Left renal cortex interstitium (tissue), 4 donors: Measurements from ENCODE around the gene CPNE7. TPM values are rescaled to one million over a fixed set of nuclear protein-coding genes. Genes with fewer than 3 reads are reported as not detected.

Source experiments
- DNase-seq, 4 donors: peaks; one replicate each; pipeline ENCODE4 v3.0.0-alpha.2; 2013; ENCODE audit warnings: low read depth in 4 of 4, low spot score in 2 of 4, missing footprints in 1 of 4
- polyA plus RNA-seq, 4 donors: library from polyadenylated mRNA; unstranded; fragments of 120-200 nt; gene quantifications; one replicate each; pipeline ENCODE4 v1.2.1, GENCODE V29; 2013; ENCODE audit not compliant: insufficient read length in 4 of 4

The CPNE7 gene
- polyA plus RNA-seq, 4 donors = 1.9 to 6.4 (median 5.0) TPM

DNA sequence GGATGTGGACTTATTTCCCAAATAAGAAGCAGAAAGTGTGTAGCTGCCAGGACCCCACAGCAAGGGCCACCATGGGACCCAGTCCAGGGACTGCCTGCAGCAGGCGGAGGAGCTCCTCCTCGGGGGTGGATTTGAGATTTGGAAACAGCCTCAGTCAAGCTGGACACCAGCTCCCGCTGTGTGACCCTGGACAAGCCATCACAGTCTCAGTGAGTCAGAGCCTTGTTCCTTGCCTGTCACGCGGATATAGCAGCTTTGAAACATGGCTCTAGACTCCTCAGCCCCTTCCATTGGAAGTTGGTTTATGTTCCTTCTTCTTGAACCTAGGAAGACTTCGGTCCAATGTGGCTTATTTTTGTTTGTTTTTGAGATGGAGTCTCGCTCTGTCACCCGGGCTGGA is 25.4 kb downstream of the CPNE7 start:
- no peak for DNase-seq

DNA sequence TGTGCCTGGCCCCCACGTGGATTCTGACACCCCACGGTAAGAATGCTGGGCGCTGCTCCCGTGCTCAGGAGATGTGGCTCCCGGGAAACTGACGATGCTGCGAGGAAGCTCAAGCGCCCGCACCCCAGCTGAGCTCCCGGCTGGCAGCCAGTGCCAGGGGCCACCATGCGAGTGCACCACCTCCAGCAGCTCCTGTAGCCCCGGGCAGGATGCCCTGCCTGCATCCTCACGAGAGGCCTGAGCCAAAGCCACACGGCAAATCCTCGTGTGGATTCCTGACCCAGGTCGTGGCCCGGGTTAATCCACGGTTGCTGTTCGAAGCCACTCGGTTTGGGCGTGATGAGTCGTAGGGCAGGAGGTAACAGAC is 26.3 kb downstream of the CPNE7 start:
- no peak for DNase-seq

DNA sequence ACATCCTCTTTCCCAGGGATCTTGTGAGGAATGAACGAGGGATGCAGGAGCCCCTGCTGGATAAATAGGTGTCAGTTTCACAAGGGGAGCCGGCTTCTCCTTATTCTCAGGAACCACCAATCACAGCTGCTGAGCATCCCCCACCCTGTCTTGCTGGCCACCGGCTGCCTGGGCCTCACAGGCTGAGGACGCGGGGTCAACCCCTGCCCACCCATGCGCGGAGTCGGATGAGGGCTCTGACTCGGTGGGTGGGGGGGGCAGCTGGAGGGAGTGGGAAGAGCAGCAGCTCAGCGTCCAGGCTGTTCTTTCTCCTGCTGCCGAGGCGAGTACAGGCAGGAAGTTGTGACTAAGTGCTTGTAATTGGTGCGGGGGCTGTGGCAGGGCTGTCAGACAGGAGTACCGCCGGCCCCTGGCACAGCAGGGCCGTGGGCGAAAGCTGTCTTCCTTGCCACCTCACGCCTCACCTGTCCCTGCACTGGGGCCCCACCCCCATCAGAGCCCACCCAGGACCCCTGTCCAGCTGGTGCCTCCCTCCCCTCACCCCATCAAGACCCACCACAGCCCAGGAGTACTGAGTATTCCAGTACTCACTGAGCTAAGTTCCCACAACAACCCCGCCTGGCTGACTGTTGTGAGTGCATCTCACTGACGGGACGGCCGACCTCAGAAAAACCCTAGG is 26.9 kb downstream of the CPNE7 start:
- peak in 3 of 4 donors; percentile 80 to 84 (median 81) for DNase-seq

DNA sequence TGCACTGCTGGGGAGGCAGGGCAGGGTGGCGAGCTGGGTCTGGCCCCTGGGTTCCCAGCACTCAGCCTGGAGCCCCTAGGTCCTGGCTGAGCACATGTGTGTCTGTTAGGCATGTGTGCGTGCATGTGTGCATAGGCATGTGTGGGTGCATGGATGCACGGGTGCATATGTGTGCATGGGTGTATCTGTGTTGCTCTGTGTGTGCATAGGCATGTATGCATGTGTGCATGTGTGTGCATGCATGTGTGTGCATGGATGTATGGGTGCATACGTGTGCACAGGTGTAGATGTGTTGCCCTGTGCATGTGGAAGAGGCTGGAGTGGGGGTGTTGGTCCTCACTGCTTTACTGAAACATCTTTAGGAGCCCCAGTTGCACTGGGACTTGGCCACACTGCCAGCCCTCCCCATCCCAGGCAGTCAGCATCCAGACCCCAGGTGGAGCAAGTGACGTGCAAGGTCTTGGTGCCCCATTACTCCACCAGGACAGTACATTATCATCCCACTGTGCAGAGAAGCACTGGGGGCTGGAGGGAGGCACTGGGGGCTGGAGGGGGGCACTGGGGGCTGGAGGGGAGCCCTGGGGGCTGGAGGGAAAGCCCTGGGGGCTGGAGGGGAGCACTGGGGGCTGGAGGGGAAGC is 27.5 kb downstream of the CPNE7 start:
- DNase-seq = no peak

DNA sequence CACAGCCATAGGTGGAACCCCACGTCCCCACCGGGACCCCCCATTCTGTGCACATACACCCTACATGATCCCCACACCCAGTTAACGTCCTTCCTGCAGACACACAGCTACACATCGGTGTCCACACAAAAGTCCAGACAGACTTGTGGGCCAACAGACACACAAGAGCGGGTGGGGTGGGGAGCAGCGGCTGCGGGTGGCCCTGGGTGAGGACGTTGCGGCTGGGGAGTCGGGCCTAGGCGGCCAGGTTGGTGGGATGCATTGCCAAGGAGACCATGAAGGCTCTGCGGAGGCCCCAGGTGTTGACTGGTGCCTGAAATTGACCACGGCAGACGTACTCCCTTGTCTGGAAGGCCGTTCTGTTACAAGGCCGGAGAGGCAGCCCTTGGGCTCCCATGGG is 29.2 kb downstream of the CPNE7 start:
- DNase-seq = no peak

DNA sequence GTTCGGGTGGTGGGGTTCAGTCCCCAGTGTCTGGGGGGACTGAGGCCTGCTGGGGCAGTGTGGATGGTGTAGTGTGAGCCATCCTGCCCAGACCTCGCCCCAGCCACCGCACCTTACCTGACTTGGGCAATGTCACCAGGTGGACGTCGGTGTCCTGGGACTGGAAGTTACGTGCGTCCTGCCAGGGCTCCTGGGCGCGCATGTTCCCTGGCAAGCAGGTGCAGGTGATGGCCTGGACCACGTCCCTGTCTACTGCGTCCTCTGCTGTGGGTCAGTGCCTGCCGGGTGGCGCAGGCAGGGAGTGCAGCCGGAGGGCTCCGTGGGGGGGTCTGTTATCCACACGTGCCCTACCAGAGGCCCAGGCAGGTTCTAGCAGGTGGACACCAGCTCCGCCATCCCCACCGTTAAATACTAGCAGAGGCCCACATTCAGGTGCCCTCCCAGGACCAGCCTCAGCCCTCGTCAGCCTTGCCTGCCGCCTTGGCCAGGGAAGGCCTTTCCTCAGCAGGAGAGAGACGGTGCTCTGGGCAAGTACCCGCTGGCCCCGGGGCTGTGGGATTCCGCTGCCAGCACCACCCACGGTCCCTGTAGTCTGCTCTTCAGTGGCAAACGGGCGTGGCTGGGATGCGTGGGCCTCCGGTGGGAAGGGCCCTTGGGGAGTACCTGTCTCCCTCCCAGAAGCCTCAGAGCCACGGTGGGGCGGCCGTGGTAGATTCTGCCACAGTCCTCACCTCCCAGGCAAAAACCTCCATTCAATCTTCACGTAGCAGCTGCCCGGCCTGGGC is 29.8 kb downstream of the CPNE7 start:
- no peak for DNase-seq

DNA sequence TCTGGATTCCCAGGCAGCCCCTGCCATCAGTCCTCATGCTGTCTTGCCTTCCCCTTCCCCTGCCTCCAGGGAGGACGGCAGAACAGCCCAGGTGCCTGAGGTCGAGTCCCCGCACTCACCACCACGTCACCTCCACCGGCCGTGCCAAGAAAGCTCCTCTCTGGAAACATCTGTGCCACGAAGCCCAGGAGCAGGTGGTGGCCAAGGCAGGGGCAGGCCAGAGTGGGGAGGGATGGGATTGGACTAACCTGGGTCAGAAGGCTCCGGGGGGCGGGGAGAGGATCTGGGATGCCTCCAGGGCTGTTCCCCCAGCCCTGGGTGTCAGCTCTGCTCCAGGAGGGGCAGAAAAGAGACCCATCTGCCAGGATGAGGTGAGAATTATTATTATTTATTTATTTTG is 30.4 kb downstream of the CPNE7 start:
- no peak for DNase-seq

DNA sequence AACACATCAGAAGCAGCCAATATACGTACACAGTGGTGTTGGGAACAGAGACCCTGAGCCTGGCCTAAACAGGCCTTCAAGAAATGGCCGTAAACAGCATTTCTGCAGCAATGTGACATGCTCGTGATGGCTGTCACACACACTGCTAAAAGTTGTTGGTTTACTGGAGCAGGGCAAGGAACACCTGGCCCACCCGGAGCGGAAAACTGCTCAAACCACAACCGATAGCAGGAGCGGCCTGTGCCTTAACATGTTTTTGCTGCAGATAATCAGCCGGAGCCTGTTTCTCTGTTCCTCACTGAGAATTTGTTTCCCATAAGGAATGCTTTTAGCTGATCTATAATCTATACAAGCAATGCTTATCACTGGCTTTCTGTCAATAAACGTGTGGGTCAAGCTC is 31.9 kb downstream of the CPNE7 start:
- DNase-seq = no peak

DNA sequence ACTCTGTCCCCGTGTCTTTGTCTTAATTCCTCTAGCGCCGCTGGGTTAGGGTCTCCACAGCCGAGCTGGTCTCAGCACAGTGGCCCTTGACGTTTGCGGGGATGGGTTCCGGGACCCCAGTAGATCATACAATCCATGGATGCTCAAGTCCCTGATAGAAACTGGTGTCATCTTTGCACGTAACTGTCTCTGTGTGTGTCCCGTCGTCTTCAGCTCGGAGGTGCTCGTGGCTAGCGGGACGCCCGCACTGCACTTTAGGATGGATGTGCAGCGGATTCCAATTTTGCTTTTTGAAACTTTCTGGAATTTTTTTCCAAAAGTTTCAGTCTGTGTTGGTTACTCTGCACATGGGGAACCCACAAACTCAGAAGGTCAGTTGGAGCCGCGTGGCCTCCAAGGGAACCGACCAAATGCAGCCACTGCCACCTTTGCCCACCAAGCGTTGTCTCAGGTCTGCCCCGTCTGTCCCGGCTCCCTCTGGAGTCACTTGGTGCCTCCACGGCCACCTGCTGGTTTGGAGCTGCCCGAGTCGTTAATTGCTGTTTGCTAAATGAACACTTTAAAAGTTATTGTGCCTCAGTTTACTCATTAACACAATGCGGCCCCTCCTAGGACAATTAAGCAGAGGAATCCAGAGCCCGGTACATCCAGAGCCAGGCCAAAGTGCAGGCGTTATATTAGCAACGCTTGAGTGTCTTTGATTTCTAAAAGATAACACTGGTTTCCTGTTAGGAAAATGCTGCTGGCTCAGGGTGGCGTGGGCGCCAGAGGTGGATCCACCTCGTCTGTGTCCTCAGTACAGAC is 32.6 kb downstream of the CPNE7 start:
- DNase-seq = no peak

DNA sequence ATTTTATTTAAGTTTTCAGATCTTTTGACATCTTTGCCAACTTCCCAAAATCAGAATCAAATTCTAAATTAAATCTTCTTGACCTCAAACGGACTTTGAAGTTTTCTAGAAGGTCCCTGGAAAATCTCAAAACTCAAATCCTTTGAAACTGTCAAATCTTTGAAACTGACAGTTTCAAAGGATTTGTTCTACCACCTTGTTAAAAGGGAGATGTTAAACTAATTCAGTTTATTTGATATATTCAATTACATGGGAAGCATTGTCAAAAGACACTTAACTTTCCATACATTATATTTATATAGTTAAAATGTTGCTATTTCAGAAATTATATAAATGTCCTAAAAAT is 34.5 kb downstream of the CPNE7 start:
- DNase-seq = no peak

DNA sequence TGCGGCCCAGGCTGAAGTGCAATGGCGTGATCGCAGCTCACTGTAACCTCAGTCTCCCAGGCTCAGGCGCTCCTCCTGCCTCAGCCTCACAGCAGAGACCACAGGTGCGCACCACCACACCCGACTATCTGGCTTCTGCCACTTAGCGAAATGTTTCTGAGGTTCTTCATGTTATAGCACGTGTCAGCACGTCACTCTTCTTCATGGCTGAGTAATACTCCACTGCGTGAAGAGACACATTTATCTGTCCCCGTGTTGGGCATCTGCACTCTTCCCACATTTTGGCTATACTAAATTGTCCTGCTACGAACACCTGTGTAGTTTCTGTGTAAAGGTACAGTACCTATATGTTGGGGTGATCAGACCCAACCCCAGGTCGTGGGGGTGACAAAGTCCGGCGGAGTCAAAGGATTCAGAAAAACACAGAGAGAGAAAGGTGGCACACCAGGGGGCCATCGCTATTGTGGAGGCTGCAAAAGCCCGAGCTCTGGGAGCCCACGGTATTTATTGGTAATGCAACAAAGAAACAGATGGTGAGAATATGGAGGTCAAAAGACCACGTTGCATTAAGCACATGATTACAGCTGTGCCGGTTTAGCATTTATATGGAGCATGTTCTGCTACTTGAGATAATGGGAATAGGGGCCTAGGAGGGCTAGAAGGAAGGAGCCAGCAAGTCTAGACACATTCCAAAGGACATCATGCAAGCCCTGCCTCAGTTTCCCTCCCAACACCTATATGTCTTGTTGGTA is 37.0 kb downstream of the CPNE7 start:
- no peak for DNase-seq

DNA sequence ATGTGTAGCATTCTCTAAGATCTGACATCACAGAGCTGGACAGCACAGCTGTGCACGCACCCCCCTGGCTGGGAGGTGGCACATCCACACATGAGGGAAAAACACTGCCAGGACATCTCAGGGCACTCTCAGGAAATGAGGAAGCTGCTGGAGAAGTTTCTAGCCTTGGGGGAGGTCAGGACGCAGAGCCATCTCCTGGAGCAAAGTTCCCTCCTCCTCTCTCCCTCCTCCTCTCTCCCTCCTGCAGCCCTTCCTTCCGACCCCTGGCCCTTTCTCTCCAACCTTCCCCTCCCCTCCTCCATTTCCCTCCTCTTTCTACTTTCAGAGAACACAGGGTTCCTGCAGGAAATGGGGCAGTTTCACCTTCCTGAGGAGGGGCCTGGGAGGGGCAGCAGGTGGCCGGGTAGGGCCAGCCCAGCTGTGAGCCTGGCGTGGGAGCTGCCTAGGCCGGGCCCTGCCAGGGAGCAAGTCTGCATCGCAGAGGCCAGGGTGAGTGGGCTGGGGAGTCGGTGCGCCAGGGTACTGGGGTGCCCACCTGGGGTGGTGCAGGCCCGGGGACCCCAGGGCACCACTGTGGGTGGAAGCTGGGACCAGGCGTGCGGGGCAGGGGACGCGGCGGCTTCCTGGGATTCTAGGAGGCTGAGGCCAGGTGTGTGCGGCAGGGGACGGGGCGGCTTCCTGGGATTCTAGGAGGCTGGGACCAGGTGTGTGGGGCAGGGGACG is 37.8 kb downstream of the CPNE7 start, which contains the start of gene DPEP1:
TSS of gene DPEP1 (plus strand) at position 412 of the 723 bp plus-strand sequence. CDS start 16,769 bp downstream, outside the sequence.
- no peak for DNase-seq

DNA sequence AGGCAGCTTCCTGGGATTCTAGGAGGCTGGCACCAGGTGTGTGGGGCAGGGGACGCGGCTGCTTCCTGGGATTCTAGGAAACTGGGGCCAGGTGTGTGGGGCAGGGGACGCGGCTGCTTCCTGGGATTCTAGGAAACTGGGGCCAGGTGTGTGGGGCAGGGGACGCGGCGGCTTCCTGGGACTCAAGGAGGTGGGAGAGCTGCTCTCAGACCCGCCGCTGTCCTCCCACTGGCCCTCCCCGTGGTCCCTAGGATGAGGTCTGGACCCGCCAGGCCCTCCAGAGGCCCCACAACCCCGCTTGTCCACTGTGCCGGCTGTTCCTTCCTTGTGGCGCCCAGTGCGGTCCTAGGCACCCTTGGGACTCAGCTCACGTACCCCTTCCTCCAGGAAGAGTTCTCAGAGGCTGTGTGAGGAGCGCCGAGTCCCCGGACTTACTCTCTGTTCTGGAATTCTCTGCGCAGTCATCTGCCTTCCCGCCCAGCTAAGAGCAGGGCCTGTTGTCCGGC is 38.4 kb downstream of the CPNE7 start:
- DNase-seq = no peak

DNA sequence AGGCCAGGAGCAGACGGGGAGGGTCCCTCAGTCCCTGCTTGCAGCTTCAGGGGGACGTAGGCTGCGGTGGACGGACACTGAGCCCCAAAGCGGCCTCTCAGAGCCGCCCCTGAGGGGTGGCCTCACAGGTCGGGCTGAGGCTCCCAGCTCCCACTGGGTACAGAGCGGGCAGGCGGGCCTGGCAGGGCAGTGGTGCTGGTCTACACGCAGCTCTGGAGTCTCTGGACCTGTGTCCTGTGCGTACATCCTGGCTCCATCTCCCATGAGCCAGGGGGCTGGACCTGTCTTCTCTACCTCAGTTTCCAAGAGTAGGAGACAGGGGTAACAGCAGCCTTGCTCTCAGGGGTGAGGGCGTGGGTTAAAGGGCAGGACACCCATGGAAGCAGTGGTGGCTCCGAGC is 39.6 kb downstream of the CPNE7 start:
- DNase-seq = no peak

DNA sequence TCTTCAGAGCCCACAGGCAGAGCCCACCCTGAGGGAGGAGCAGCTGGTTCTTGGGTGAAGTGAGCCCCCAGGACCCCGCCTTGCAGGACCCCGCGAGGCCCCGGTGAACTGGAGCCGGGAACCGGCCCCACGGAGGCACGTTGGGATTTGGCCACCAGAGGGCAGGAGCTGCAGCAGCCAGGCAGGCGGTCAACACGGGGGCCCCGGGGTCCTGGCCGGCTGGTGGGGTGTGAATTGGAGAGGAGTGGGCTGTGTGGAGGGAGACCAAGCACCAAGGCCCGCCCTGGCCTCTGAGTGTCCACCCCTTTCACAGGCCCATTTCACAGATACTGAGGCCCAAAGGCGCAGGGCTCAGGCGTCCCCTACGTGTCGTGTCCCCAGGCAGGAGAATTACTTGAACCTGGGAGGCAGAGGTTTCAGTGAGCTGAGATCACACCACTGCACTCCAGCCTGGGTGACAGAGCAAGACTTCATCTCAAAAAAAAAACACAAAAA is 40.1 kb downstream of the CPNE7 start:
- DNase-seq = no peak

DNA sequence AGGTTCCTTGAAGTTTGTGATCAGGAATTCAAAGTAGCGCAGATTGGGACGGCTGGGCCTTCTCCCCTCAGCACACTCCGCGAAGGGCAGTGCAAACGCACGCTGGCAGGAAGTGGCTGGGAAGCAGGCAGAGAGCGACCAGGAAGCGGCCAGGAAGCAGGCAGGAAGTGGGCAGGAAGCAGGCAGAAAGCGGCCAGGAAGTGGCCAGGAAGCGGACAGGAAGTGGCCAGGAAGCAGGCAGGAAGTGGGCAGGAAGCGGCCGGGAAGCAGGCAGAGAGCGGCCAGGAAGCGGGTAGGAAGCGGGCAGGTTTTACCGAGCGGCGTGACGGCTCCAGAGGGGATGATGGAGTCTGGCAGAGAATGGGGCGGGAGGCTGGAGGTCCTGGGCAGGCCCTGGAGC is 41.1 kb downstream of the CPNE7 start:
- DNase-seq = no peak

DNA sequence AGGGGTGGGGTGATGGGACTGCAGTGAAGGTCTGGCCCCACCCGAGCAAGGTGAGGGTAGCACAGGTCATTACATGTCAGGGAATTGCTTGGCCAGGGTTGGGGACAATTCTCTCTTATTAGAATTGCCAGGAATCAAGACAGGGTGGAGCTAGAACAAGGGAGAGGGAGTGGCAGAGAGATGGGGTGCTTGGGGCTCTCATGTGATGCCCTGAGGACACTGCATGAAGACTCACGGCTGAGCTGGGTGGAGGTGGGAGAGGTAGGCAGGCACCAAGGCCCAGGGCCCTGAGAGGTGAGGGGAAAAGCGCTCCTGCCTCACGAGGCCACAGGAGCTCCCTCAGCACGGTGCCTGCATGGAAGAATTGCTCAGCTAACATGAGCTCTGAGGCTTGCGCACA is 41.5 kb downstream of the CPNE7 start:
- DNase-seq = no peak

DNA sequence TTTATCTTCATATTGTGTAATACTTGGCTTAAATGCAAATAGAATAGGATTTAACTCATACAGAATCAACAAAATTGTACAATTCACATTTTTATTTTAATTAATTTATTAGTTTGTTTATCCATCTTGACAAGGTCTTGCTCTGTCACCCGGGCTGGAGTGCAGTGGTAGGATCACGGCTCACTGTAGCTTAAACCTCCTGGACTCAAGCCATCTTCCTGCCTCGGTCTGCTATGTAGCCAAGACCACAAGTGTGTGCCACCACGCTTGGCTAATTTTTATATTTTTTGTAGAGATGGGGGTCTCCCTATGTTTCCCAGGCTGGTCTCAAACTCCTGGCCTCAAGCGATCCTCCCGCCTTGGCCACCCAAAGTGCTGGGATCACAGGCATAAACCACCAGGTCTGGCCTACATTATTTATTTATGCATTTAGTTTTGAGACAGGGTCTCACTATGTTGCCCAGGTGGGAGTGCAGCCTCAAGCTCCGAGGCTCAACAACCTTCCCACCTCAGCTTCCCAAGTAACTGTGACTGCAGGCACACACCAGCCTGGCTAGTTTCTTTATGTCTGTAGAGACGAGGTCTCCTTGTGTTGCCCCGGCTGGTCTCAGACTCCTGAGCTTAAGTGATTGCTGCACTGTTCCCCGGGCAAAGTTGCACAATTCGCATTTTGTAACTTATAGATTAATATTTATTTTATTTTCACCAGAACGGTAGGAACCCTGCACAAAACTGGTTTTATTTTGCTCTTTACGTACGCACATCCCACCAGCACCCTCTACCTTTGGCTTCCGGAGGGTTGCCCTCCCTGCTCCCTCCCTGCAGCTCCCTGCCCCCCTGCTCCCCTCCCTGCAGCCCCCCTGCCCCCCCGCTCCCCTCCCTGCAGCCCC is 42.8 kb downstream of the CPNE7 start:
- DNase-seq = no peak
